Stimulated activated CD4-positive, alpha-beta T cell treated with anti-CD3 and anti-CD28 coated beads, TNF-alpha, amount 100 ng/mL, for 48 hours (primary cell): ENCODE measurements around the gene DNAH9.

Experiments
- DNase-seq, 3 donors: peaks; one replicate each; pipeline ENCODE4 v3.0.0-alpha.2; 2020; ENCODE audit warnings: low read depth in 3 of 3

DNAH9 gene

GRCh38 chr17:11598274-11599221, at the start of gene DNAH9:
Gene DNAH9 (plus strand): TSS chr17:11598470. CDS start chr17:11598499, 29 bp downstream.
- DNase-seq: peak in 2 of 3 donors; percentile 25 to 30

DNA sequence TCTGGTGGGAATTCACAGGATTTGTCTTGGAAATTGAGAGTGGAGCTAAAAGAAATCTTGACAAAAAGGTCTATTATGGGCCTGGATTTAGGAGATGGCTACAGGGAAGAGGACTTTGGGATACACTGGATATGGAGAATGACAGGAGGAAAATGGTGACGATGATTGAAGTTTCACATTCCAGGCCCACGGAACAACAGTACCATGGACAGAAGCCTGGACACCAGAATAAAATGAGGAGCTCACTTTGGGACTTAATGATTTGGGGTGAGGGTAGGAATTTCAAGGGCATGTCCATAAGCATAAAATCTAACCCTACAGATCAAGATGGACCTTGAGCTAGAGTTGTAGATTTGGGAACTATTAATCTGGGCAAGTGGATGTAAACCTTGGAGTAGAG, 47.8 kb upstream of the DNAH9 start:
- no peak for DNase-seq

GRCh38 chr17:11551442-11551841, 46.8 kb upstream of the DNAH9 start:
- no peak for DNase-seq

DNA sequence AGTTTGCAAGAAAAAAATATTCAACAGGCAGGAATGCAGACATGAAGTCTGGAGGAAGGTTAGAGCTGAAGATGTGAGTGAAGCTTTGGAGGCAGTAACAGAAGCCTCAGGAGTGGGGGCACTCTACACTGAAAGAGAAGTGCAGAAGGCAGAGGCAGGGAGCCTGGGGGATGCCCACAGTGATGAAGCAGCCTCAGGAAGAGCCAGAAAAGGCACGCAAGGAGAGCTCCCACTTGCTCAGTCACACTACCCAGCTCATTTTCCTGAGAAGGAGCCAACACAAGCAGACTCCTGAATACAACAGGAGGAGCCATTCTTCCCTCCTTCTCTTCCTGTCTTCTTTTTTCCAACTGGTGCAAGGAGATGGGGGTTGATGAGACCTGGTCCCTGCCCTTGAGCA, 45.1 kb upstream of the DNAH9 start:
- DNase-seq: no peak

GRCh38 chr17:11554042-11554441, 44.2 kb upstream of the DNAH9 start:
- no peak for DNase-seq

GRCh38 chr17:11554542-11554941, 43.7 kb upstream of the DNAH9 start:
- no peak for DNase-seq

GRCh38 chr17:11555530-11555929, 42.7 kb upstream of the DNAH9 start:
- DNase-seq: no peak

GRCh38 chr17:11557727-11558452, 40.4 kb upstream of the DNAH9 start:
- no peak for DNase-seq

DNA sequence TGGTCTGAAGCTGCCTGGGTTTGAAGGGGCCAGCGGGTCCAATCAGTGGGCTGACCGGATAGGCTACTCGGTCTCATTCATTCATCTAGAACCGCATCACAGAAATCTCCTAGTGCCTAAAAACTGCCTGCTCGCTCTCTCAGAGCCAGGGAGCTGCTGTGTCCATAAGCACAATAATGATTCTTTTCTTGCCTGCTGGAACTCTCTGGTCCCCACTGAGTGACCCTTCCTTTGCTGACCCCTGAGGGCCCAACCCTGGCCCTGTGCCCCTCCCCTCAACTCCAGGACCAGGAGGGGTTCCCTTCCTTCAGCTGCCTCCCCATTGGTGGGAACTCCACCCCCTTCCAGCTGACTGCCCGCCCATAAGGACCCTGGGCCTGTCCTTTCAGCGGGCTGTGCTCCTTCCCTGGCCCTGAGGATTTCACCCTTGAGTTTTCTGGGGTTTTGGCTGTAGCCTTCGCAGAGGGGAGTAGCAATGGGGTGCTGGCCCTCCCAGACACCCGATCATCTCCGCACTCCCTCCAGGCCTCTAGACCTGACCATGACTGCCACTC, 39.5 kb upstream of the DNAH9 start:
- DNase-seq: no peak

DNA sequence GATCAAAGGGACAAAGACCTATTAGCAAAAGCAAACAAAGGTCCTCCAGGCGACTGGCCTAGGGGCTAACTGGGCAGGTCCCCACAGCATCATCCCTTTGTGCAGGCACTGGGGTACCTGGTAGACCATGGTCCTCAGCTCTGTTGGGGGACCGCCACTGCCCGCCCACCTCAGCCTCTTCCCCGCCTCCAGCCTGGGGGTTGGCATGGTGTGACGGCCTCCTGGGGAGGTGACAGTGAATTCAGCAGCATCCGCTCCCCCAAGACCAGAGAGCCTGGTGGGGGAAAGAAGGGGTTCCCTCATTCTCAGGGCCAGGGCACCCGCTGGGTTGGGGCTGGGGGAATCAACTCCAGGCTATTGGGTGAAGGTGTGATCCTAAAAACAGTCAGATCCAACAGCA, 38.7 kb upstream of the DNAH9 start:
- no peak for DNase-seq

DNA sequence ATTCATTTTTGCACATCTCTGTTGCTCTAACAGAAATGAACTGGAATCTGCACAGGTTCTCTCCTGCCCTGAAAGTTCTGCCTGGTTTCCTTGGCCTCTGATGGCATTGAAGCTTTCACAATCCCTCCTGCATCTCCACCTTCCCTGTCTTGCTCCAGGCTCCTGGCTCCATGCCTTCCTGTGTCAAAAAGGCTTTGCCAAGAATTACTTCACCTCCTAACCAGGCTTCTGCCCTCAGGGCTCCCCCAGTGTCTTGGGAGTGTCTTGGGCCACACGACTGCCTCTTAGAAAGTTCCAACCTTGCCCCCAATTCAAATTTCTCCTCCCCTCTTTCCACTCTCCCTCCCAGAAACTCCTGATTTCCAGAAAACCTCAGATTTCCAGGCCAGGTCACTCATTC, 37.0 kb upstream of the DNAH9 start:
- DNase-seq: no peak

DNA sequence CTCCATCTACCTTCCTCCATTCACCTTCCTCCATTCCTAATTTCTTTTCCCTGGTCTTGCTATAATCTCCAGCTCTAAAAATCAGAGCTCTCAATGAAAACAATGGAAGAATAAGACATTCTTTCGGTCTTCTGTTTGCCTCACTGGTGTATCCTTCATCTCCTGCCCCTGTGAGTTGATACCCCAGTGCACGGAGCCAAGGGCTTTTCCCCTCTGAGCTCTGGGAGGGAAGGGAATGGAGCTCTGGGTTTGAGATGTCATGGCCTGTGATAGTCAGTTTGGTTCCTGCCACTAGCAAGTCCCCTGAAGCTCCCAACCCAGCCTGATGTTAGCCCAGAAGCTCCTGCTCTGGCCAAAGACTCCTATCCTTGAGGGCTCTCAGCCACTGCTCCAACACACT, 36.6 kb upstream of the DNAH9 start:
- DNase-seq: no peak

- no peak for DNase-seq
These were observed 33.5 kb upstream of the DNAH9 start for GRCh38 chr17:11564589-11565380.

GRCh38 chr17:11565591-11565990, 32.7 kb upstream of the DNAH9 start:
- DNase-seq: no peak

GRCh38 chr17:11578998-11579397, 19.3 kb upstream of the DNAH9 start:
- no peak for DNase-seq

DNA sequence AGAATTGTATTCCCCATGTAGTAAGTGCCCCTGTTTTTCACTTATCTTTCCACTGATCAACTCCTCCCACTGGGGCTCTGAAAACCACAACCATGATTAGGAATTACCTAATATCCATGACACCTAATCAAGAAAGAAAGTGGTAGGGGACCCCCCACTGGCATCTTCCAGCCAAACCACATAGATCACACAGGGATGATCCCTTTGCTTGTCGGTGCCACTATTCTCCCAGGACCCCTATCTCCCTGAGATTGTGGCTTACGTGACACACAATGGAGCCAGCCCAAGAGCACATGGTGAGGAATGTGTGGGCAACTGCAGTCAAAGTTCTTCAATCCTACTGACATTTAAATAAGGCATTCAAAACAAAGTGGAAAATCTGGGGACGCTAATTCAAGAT, 17.6 kb upstream of the DNAH9 start:
- no peak for DNase-seq

DNA sequence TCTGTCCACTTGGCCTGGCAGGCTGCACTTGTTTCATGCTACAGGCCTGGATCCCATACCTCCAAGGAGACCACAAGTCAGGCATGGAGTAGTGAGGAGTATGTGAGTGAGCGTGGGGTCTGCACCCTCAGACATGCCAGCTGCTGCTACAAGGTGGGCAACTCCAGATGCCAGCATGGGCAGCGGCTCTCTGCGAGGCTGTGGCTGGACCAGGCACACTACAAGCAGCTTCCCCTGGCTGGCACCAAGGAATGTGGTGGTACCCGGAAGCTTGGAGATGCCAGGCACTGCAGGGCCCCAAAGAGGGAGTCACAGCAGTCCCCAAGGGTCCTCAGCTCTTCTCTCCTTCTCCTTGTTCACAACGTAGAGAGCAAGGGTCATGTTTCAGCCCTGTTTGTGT, 16.1 kb upstream of the DNAH9 start:
- DNase-seq: no peak

GRCh38 chr17:11583306-11583992, 14.8 kb upstream of the DNAH9 start:
- DNase-seq: no peak

DNA sequence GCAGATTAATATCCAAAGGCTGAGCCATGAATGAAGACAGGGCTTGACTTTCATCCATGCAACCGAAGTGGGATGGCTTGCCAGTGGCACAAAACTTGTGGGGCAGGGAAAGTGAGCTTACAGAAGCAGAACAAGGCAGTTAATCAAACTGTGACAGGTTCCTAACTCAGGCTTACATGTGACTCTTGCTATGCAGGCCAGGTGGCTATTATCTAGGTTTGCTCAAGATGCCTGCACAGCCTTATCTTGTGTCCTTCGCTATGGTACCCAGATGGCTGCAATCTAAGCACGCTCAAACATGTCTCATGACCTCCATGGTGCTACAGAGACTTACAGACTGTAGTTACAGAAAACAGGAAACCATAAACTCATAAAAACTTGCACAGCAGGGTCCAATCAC, 8.6 kb upstream of the DNAH9 start:
- DNase-seq: no peak

GRCh38 chr17:11601661-11602060, 3.4 kb downstream of the DNAH9 start:
- DNase-seq: no peak

- no peak for DNase-seq
These were observed 10.1 kb downstream of the DNAH9 start for GRCh38 chr17:11608396-11608795.
